ENCODE data around the gene GRM7.

GRM7 gene

DNA sequence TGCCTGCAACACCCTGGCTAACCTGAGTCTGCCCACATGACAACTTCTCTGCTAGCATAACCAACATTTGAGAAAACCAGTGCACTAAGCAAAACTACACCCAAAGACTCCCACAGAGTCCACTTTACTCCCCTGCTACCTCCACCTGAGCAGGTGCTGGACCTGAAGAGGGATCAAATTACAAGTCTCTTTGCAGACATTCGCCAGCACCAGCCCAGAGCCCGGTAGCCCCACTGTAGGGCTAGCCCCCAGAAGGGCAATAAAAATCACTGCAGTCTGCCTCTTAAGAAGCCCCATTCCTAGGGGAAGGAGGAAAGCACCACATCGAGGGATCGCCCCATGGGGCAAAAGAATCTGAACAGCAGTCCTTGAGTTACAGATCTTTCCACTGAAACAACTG, 472.2 kb downstream of the GRM7 start (continued):
- TF ChIP-seq, protein P1, sequence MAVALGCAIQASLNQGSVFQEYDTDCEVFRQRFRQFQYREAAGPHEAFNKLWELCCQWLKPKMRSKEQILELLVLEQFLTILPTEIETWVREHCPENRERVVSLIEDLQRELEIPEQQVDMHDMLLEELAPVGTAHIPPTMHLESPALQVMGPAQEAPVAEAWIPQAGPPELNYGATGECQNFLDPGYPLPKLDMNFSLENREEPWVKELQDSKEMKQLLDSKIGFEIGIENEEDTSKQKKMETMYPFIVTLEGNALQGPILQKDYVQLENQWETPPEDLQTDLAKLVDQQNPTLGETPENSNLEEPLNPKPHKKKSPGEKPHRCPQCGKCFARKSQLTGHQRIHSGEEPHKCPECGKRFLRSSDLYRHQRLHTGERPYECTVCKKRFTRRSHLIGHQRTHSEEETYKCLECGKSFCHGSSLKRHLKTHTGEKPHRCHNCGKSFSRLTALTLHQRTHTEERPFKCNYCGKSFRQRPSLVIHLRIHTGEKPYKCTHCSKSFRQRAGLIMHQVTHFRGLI (tag by site-specific recombination; IDR thresholded peaks at IDR 0.05), result no peak

GRCh38 chr3:7340795-7341194, 479.9 kb downstream of the GRM7 start:
- Histone ChIP-seq H3K4me1 (ENCODE audit: control insufficient read depth, insufficient read depth, low read length) (no peaks in the 10 kb centered on the region), H3K36me3 (ENCODE audit: control insufficient read depth in 2 of 2, insufficient read depth in 1 of 2, low read length in 2 of 2) (no peaks in the 10 kb centered on the region), H3K27ac (ENCODE audit: extremely low read depth, low read depth, low read length) (no peak overlapping the region), H3K9me3 (ENCODE audit: control insufficient read depth, insufficient read depth, low read depth, low read length) (no peaks in the 10 kb centered on the region), H3K4me3 (ENCODE audit: low read depth, low read length) (no peak overlapping the region)
- ChIA-PET POLR2A (no interaction called here), CTCF (no interaction called here)
- TF ChIP-seq KLF17 (tag by site-specific recombination; IDR thresholded peaks at IDR 0.05) (no peak), SCRT1 (tag by site-specific recombination; IDR thresholded peaks at IDR 0.05; ENCODE audit: borderline replicate concordance) (no peak), ZNF335 (tag by site-specific recombination; conservative IDR thresholded peaks at IDR 0.05) (no peak), ZNF23 (tag by site-specific recombination; IDR thresholded peaks at IDR 0.05; ENCODE audit: borderline replicate concordance) (no peak), ZNF223 (tag by site-specific recombination; IDR thresholded peaks at IDR 0.05) (no peak), KLF16 (tag by site-specific recombination; IDR thresholded peaks at IDR 0.05) (no peak), REPIN1 (tag by site-specific recombination; IDR thresholded peaks at IDR 0.05; ENCODE audit: low read depth) (no peak), ZNF513 (tag by site-specific recombination; IDR thresholded peaks at IDR 0.05) (no peak), ZNF639 (tag by site-specific recombination; IDR thresholded peaks at IDR 0.05) (no peak), ZNF792 (tag by site-specific recombination; IDR thresholded peaks at IDR 0.05) (no peak), MEIS1 (CRISPR knock-in tag; IDR thresholded peaks at IDR 0.05; ENCODE audit: borderline replicate concordance) (no peak), ZNF138 (tag by site-specific recombination; IDR thresholded peaks at IDR 0.05; ENCODE audit: borderline replicate concordance) (no peak), ZNF623 (tag by site-specific recombination; IDR thresholded peaks at IDR 0.05) (no peak), ZNF146 (tag by site-specific recombination; IDR thresholded peaks at IDR 0.05) (no peak)
- TF ChIP-seq, protein P1 (tag by site-specific recombination; IDR thresholded peaks at IDR 0.05), result no peak
- TF ChIP-seq, protein P2, sequence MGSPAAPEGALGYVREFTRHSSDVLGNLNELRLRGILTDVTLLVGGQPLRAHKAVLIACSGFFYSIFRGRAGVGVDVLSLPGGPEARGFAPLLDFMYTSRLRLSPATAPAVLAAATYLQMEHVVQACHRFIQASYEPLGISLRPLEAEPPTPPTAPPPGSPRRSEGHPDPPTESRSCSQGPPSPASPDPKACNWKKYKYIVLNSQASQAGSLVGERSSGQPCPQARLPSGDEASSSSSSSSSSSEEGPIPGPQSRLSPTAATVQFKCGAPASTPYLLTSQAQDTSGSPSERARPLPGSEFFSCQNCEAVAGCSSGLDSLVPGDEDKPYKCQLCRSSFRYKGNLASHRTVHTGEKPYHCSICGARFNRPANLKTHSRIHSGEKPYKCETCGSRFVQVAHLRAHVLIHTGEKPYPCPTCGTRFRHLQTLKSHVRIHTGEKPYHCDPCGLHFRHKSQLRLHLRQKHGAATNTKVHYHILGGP (tag by site-specific recombination; IDR thresholded peaks at IDR 0.05), result no peak
- TF ChIP-seq, protein P3, sequence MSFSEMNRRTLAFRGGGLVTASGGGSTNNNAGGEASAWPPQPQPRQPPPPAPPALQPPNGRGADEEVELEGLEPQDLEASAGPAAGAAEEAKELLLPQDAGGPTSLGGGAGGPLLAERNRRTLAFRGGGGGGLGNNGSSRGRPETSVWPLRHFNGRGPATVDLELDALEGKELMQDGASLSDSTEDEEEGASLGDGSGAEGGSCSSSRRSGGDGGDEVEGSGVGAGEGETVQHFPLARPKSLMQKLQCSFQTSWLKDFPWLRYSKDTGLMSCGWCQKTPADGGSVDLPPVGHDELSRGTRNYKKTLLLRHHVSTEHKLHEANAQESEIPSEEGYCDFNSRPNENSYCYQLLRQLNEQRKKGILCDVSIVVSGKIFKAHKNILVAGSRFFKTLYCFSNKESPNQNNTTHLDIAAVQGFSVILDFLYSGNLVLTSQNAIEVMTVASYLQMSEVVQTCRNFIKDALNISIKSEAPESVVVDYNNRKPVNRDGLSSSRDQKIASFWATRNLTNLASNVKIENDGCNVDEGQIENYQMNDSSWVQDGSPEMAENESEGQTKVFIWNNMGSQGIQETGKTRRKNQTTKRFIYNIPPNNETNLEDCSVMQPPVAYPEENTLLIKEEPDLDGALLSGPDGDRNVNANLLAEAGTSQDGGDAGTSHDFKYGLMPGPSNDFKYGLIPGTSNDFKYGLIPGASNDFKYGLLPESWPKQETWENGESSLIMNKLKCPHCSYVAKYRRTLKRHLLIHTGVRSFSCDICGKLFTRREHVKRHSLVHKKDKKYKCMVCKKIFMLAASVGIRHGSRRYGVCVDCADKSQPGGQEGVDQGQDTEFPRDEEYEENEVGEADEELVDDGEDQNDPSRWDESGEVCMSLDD (tag by site-specific recombination; IDR thresholded peaks at IDR 0.05), result no peak
